Neural progenitor cell (in vitro differentiated cells): Measurements from ENCODE around the gene GRIFIN.

Source experiments
- EZH2 ChIP-seq: fragments of 200-600 bp; sonication (generic); IDR thresholded peaks from 2 replicates; pipeline ENCODE4 v1.6.1; 2017; ENCODE audit warnings: antibody characterized with exemption, mild to moderate bottlenecking, moderate library complexity
- EZH2phosphoT487 ChIP-seq: fragments of 200-600 bp; sonication (generic); IDR thresholded peaks from 2 replicates; pipeline ENCODE4 v1.6.1; 2017; ENCODE audit warnings: antibody characterized with exemption
- TF ChIP-seq, protein P1 (sequence below): fragments of 200-600 bp; sonication (generic); IDR thresholded peaks from 2 replicates; pipeline ENCODE4 v1.5.1; 2017; ENCODE audit warnings: antibody characterized with exemption, mild to moderate bottlenecking

DNA sequence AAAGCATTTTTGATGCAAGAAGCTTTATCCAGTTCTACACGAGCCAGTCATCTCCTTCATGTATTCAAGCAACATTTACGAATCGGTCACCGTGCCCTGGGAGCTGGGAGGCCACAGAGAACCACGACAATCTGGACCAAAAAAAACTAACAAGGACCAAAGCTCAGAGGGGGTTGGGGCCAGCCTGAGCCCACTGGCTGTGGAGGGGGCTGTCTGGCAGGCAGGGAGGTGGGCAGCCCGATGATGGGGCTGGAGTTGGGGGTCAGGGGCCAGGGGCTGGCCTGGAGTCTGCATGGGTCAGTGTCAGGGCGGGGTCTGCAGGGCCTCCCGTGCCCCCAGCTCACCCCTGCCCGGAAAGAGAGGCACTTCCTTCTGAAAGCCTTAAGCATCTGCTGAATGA is 12.5 kb upstream of the GRIFIN start:
- TF ChIP-seq EZH2: no peak
- TF ChIP-seq, protein P1, sequence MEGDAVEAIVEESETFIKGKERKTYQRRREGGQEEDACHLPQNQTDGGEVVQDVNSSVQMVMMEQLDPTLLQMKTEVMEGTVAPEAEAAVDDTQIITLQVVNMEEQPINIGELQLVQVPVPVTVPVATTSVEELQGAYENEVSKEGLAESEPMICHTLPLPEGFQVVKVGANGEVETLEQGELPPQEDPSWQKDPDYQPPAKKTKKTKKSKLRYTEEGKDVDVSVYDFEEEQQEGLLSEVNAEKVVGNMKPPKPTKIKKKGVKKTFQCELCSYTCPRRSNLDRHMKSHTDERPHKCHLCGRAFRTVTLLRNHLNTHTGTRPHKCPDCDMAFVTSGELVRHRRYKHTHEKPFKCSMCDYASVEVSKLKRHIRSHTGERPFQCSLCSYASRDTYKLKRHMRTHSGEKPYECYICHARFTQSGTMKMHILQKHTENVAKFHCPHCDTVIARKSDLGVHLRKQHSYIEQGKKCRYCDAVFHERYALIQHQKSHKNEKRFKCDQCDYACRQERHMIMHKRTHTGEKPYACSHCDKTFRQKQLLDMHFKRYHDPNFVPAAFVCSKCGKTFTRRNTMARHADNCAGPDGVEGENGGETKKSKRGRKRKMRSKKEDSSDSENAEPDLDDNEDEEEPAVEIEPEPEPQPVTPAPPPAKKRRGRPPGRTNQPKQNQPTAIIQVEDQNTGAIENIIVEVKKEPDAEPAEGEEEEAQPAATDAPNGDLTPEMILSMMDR: no peak
- TF ChIP-seq EZH2phosphoT487: no peak
